Fibroblast of lung (primary cell): ENCODE measurements around the gene RAB3IP. TPM values are rescaled to one million over a fixed set of nuclear protein-coding genes. Genes with fewer than 3 reads are reported as not detected.

Source experiments
- DNase-seq, 2 donors: peaks; one replicate each; pipeline versions ENCODE4 v3.0.0 to v3.0.0-alpha.2; 2010; ENCODE audit warnings: low read depth in 2 of 2
- H2AFZ ChIP-seq: 2 replicates; pipeline ENCODE4 v1.5.1; 2012; ENCODE audit warnings: low read length, control low read depth, inconsistent platforms
- H3K27ac ChIP-seq: 2 replicates; pipeline ENCODE4 v1.5.1; 2011; ENCODE audit warnings: low read length, control low read depth; ENCODE audit not compliant: insufficient read depth
- H3K27me3 ChIP-seq: 2 replicates; pipeline ENCODE4 v1.5.1; 2011; ENCODE audit warnings: mild to moderate bottlenecking, low read length; ENCODE audit not compliant: control insufficient read depth, insufficient read depth
- H3K36me3 ChIP-seq: 2 replicates; pipeline ENCODE4 v1.5.1; 2011; ENCODE audit warnings: low read length; ENCODE audit not compliant: control insufficient read depth, insufficient read depth
- H3K4me1 ChIP-seq: 2 replicates; pipeline ENCODE4 v1.5.1; 2011; ENCODE audit warnings: low read length; ENCODE audit not compliant: control insufficient read depth, insufficient read depth; ENCODE audit errors: extremely low read depth
- H3K4me2 ChIP-seq: 2 replicates; pipeline ENCODE4 v1.5.1; 2011; ENCODE audit warnings: low read length, control low read depth; ENCODE audit not compliant: insufficient read depth; ENCODE audit errors: extremely low read depth
- H3K4me3 ChIP-seq, 4 experiments: fragments of 200-600 bp in 1 of 4; sonication (generic) in 1 of 4; replicated peaks in 1 of 4; 2 replicates each; pipeline ENCODE4 v1.5.1; 2011 to 2016; ENCODE audit warnings: low read length in 4 of 4, low read depth in 3 of 4, mild to moderate bottlenecking in 3 of 4, control low read depth in 2 of 4, inconsistent platforms in 1 of 4, mixed read lengths in 1 of 4; ENCODE audit not compliant: insufficient read depth in 1 of 4; ENCODE audit errors: control extremely low read depth in 1 of 4
- H3K79me2 ChIP-seq: 2 replicates; pipeline ENCODE4 v1.5.1; 2012; ENCODE audit warnings: mild to moderate bottlenecking, low read length, inconsistent platforms; ENCODE audit not compliant: control insufficient read depth, insufficient read depth
- H3K9ac ChIP-seq: 2 replicates; pipeline ENCODE4 v1.5.1; 2011; ENCODE audit warnings: mild to moderate bottlenecking, low read length, control low read depth; ENCODE audit not compliant: insufficient read depth
- H3K9me3 ChIP-seq: 2 replicates; pipeline ENCODE4 v1.5.1; 2012; ENCODE audit warnings: low read depth, low read length; ENCODE audit not compliant: control insufficient read depth, insufficient read depth
- H4K20me1 ChIP-seq: 2 replicates; pipeline ENCODE4 v1.5.1; 2011; ENCODE audit warnings: low read length; ENCODE audit not compliant: control insufficient read depth, insufficient read depth; ENCODE audit errors: extremely low read depth
- EZH2 ChIP-seq: IDR thresholded peaks from 2 replicates; pipeline ENCODE4 v1.5.1; 2012; ENCODE audit warnings: low read length, control low read depth, mild to moderate bottlenecking; ENCODE audit errors: missing control alignments
- polyA plus RNA-seq, 2 donors: library from polyadenylated mRNA; depleted of rRNA in 1 of 2; stranded (reverse) in 1 of 2; unstranded in 1 of 2; fragments of >200 nt; gene quantifications; 2 replicates each; pipeline ENCODE4 v1.2.1, GENCODE V29; 2011 to 2012; ENCODE audit warnings: missing spikeins in 1 of 2
- total RNA-seq: library from RNA; depleted of rRNA; stranded (reverse); fragments of >200 nt; gene quantifications from 2 replicates; pipeline ENCODE4 v1.2.1, GENCODE V29; 2014
- TF ChIP-seq, protein P1 (sequence below), 2 donors: IDR thresholded peaks in 1 of 2; conservative IDR thresholded peaks in 1 of 2; 1 replicate in 1 of 2; 2 replicates in 1 of 2; pipeline ENCODE4 v1.5.1; 2011 to 2012; ENCODE audit warnings: low read length in 2 of 2, control low read depth in 1 of 2, inconsistent platforms in 1 of 2, low read depth in 1 of 2, mild to moderate bottlenecking in 1 of 2

Gene RAB3IP
- total and polyA plus RNA-seq, 2 donors (not counting 1 experiment from before 2014, with no cell fraction given), result 2.0 to 6.3 TPM

DNA sequence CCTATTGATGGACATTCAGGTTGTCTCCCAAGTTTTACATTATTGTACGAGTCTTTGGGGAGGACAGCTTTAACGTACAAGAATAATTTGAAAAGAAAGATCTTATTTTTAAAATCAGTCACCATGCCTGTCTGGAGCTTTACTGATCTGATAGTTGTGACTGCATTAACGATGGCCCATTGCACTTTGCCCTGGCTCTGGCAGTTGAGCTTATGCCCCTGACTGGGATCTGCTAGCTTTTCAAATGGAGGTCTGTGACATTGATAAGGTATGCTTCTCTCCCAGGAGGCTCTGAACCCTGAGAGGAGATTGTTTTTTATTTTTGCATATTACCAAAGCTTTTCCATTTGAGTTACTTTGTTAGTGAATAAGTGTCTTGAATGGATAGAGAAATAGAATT, 17.9 kb upstream of the RAB3IP start:
- no peak overlapping the region for H3K9ac ChIP-seq
- no peaks in the 10 kb centered on the region for H3K27me3 ChIP-seq
- H3K27ac ChIP-seq, result no peak overlapping the region
- no peak for DNase-seq
- H3K4me1 ChIP-seq, result no peaks in the 10 kb centered on the region
- TF ChIP-seq, protein P1, sequence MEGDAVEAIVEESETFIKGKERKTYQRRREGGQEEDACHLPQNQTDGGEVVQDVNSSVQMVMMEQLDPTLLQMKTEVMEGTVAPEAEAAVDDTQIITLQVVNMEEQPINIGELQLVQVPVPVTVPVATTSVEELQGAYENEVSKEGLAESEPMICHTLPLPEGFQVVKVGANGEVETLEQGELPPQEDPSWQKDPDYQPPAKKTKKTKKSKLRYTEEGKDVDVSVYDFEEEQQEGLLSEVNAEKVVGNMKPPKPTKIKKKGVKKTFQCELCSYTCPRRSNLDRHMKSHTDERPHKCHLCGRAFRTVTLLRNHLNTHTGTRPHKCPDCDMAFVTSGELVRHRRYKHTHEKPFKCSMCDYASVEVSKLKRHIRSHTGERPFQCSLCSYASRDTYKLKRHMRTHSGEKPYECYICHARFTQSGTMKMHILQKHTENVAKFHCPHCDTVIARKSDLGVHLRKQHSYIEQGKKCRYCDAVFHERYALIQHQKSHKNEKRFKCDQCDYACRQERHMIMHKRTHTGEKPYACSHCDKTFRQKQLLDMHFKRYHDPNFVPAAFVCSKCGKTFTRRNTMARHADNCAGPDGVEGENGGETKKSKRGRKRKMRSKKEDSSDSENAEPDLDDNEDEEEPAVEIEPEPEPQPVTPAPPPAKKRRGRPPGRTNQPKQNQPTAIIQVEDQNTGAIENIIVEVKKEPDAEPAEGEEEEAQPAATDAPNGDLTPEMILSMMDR (conservative IDR thresholded peaks at IDR 0.05 in 1 of 2, IDR thresholded peaks at IDR 0.05 in 1 of 2; ENCODE audit: low read depth in 1 of 2, low read length in 2 of 2), result no peak
- TF ChIP-seq EZH2, result no peak
- H4K20me1 ChIP-seq, result no peaks in the 10 kb centered on the region
- H3K4me2 ChIP-seq, result no peak overlapping the region
- no peaks in the 10 kb centered on the region for H3K36me3 ChIP-seq
- no peaks in the 10 kb centered on the region for H3K9me3 ChIP-seq
- H3K4me3 ChIP-seq, result no peak overlapping the region
- H3K79me2 ChIP-seq, result no peaks in the 10 kb centered on the region
- no peak overlapping the region for H2AFZ ChIP-seq

DNA sequence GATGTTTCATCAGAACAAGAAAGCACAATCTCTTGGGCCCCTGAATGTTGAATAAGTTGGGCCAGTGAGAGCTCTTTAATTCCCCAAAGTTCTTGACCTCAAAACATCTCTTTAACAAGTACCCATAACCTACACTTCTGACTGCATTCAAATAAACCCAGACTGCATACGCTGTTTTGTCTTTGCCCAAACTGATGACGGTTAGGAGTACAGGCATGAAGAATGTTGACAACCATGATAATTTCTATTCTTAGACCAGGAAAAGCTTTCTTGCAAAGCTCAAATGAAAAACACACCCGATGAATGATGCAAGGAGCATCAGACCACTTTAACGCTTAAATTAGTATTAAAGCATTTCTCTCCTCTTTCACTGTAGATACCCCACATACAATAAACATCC, 11.7 kb upstream of the RAB3IP start:
- H3K4me2 ChIP-seq, result no peak overlapping the region
- no peak overlapping the region for H2AFZ ChIP-seq
- H3K9me3 ChIP-seq, result no peaks in the 10 kb centered on the region
- H4K20me1 ChIP-seq, result no peaks in the 10 kb centered on the region
- H3K4me1 ChIP-seq, result no peaks in the 10 kb centered on the region
- H3K27ac ChIP-seq, result no peak overlapping the region
- H3K79me2 ChIP-seq, result no peaks in the 10 kb centered on the region
- no peak for DNase-seq
- no peaks in the 10 kb centered on the region for H3K27me3 ChIP-seq
- H3K36me3 ChIP-seq, result no peaks in the 10 kb centered on the region
- TF ChIP-seq, protein P1 (conservative IDR thresholded peaks at IDR 0.05 in 1 of 2, IDR thresholded peaks at IDR 0.05 in 1 of 2; ENCODE audit: low read depth in 1 of 2, low read length in 2 of 2), result no peak
- no peak for TF ChIP-seq EZH2
- H3K9ac ChIP-seq, result no peak overlapping the region
- H3K4me3 ChIP-seq, result no peak overlapping the region

DNA sequence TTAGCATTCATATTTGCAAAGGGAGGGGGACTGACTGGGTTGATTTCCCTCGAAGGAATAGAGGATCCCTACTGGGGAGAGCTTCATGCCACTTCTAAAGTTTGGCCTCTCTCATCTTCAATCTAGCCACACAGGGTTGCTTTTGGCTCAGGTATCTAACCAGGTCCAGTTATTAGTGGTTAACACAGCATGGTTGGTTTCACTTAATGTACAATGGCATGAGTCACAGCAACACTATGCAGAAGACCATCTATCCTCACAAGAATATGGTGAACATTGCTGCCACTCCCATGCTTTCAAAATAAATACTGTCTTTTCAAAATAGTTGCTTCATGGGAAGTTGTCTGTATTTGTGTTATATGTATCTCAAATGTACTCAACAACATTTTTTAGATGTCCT, 6.6 kb upstream of the RAB3IP start:
- Histone ChIP-seq H3K27me3 (no peaks in the 10 kb centered on the region), H3K4me2 (no peak overlapping the region), H4K20me1 (no peaks in the 10 kb centered on the region), H3K9ac (no peak overlapping the region), H3K79me2 (no peaks in the 10 kb centered on the region), H3K9me3 (no peaks in the 10 kb centered on the region), H3K36me3 (no peaks in the 10 kb centered on the region), H3K27ac (no peak overlapping the region), H3K4me3 (no peak overlapping the region), H2AFZ (no peak overlapping the region), H3K4me1 (no peaks in the 10 kb centered on the region)
- peak; percentile 9 to 68 for DNase-seq
- TF ChIP-seq EZH2, result no peak
- TF ChIP-seq, protein P1 (conservative IDR thresholded peaks at IDR 0.05 in 1 of 2, IDR thresholded peaks at IDR 0.05 in 1 of 2; ENCODE audit: low read depth in 1 of 2, low read length in 2 of 2), result no peak
